ENCODE data around the gene RPL27. TPM values are rescaled to one million over a fixed set of nuclear protein-coding genes. Genes with fewer than 3 reads are reported as not detected.

The RPL27 gene
- total RNA-seq, 3 donors from 2014 or later = 1,150 to 3,519 (median 1,958) TPM

GRCh38 chr17:43024407-43025289 is 26.4 kb downstream of the RPL27 start, which contains the start of gene RND2:
TSS of gene RND2 (plus strand) at chr17:43025231. CDS start at chr17:43025348, 117 bp downstream.
- H3K4me1 ChIP-seq = no peaks in the 10 kb centered on the region
- TF ChIP-seq CTCF (IDR thresholded peaks at IDR 0.05) (peak; percentile 71 to 76 (median 73)), POLR2AphosphoS5 (IDR thresholded peaks at IDR 0.05) (peak; percentile 51 to 60 (median 57)), POLR2A (IDR thresholded peaks at IDR 0.05) (peak; percentile 35)
- H3K36me3 ChIP-seq = no peaks in the 10 kb centered on the region
- peak within 1 kb of the TSS; percentile 43 to 70 (median 64) for H3K4me3 ChIP-seq
- no peaks in the 10 kb centered on the region for H3K27me3 ChIP-seq
- intact Hi-C loops (cut with DNase I; ENCODE audit: low total_unique reads) = loop anchor here (5.0 kb wide), 1 partner anchor 352 kb away; no protein-coding TSS in a partner anchor
- DNase-seq (ENCODE audit: low spot score in 2 of 2) = peak; percentile 83 to 89
- no peaks in the 10 kb centered on the region for H3K9me3 ChIP-seq
- H3K27ac ChIP-seq = peak within 1 kb of the TSS; percentile 88

GRCh38 chr17:43025290-43025657 is 27.1 kb downstream of the RPL27 start:
- no peaks in the 10 kb centered on the region for H3K9me3 ChIP-seq
- H3K4me3 ChIP-seq = peak overlapping the region; percentile 43 to 70 (median 64)
- H3K27me3 ChIP-seq = no peaks in the 10 kb centered on the region
- no peaks in the 10 kb centered on the region for H3K36me3 ChIP-seq
- TF ChIP-seq POLR2A (IDR thresholded peaks at IDR 0.05) = no peak
- no peak for TF ChIP-seq CTCF (IDR thresholded peaks at IDR 0.05)
- TF ChIP-seq POLR2AphosphoS5 (IDR thresholded peaks at IDR 0.05) = no peak
- no peaks in the 10 kb centered on the region for H3K4me1 ChIP-seq
- no peak for DNase-seq (ENCODE audit: low spot score in 2 of 2)
- H3K27ac ChIP-seq = peak overlapping the region; percentile 88
- intact Hi-C loops (cut with DNase I; ENCODE audit: low total_unique reads) = no loop called here

- H3K4me3 ChIP-seq = peak overlapping the region in 2 of 3 donors; percentile 64 to 70
Measured at GRCh38 chr17:43025766-43026537, 27.7 kb downstream of the RPL27 start.

GRCh38 chr17:43026595-43026994 is 28.4 kb downstream of the RPL27 start:
- Histone ChIP-seq H3K27me3 (no peaks in the 10 kb centered on the region), H3K4me3 (no peak overlapping the region), H3K9me3 (no peaks in the 10 kb centered on the region), H3K36me3 (no peaks in the 10 kb centered on the region), H3K4me1 (no peaks in the 10 kb centered on the region), H3K27ac (no peak overlapping the region)
- TF ChIP-seq POLR2A (IDR thresholded peaks at IDR 0.05) (no peak), POLR2AphosphoS5 (IDR thresholded peaks at IDR 0.05) (no peak), CTCF (IDR thresholded peaks at IDR 0.05) (no peak)
- DNase-seq (ENCODE audit: low spot score in 2 of 2) = no peak
- intact Hi-C loops (cut with DNase I; ENCODE audit: low total_unique reads) = no loop called here

More at GRCh38 chr17:43025766-43026537, 27.7 kb downstream of the RPL27 start:
- intact Hi-C loops (cut with DNase I; ENCODE audit: low total_unique reads) = no loop called here
- Histone ChIP-seq H3K27ac (peak overlapping the region; percentile 88), H3K4me1 (no peaks in the 10 kb centered on the region), H3K27me3 (no peaks in the 10 kb centered on the region), H3K9me3 (no peaks in the 10 kb centered on the region), H3K36me3 (no peaks in the 10 kb centered on the region)
- TF ChIP-seq POLR2A (IDR thresholded peaks at IDR 0.05) (no peak), CTCF (IDR thresholded peaks at IDR 0.05) (no peak), POLR2AphosphoS5 (IDR thresholded peaks at IDR 0.05) (no peak)
- no peak for DNase-seq (ENCODE audit: low spot score in 2 of 2)

Data from breast epithelium (tissue), 4 donors.